B cell (primary cell): ENCODE results near the gene LRP1. TPM values are rescaled to one million over a fixed set of nuclear protein-coding genes. Genes with fewer than 3 reads are reported as not detected.

Experiments
- ATAC-seq: fragments of 200-7000 bp; cut with Tn5 transposase; one replicate; pipeline ENCODE4 v1.10.0; 2021; ENCODE audit warnings: low read depth, mild to moderate bottlenecking, moderate number of reproducible peaks, moderate library complexity
- CTCF ChIA-PET: fragments of 350-600 bp; sonication (Branson Sonifier 250); formaldehyde crosslinking; loops from one replicate; lab custom pipeline; 2021; ENCODE audit warnings: antibody characterized with exemption, inconsistent platforms; lab: Charles Lee
- POLR2A ChIA-PET: fragments of 350-600 bp; sonication (Branson Sonifier 250); formaldehyde crosslinking; loops from one replicate; lab custom pipeline; 2021; ENCODE audit warnings: antibody characterized with exemption; lab: Charles Lee
- DNase-seq: peaks from one replicate; pipeline ENCODE4 v3.0.0; 2013
- H2AFZ ChIP-seq: 2 replicates; pipeline ENCODE4 v1.6.1; 2012; ENCODE audit warnings: mild to moderate bottlenecking, low read depth, low read length; ENCODE audit not compliant: insufficient read depth, poor library complexity, severe bottlenecking
- H3K27ac ChIP-seq, 2 donors: 1 replicate in 1 of 2; 2 replicates in 1 of 2; pipeline ENCODE4 v1.5.1; 2012 to 2013; ENCODE audit warnings: low read length in 2 of 2, mild to moderate bottlenecking in 2 of 2, moderate library complexity in 1 of 2
- H3K27me3 ChIP-seq, 4 experiments: fragments of 200-600 bp in 1 of 4; sonication (generic) in 1 of 4; replicated peaks in 1 of 4; 1 replicate in 2 of 4; 2 replicates in 2 of 4; pipeline versions ENCODE4 v1.6.1 to v1.7.0; 2013 to 2016; ENCODE audit warnings: low read length in 3 of 4, mild to moderate bottlenecking in 2 of 4, mixed read lengths in 1 of 4, moderate library complexity in 1 of 4; ENCODE audit not compliant: insufficient read depth in 4 of 4, control insufficient read depth in 3 of 4; ENCODE audit errors: control extremely low read depth in 1 of 4
- H3K36me3 ChIP-seq, 2 experiments: replicated peaks in 1 of 2; 1 replicate in 1 of 2; 2 replicates in 1 of 2; pipeline versions ENCODE4 v1.6.1 to v1.7.1; 2013; ENCODE audit warnings: low read length in 1 of 2; ENCODE audit not compliant: insufficient read depth in 2 of 2, control insufficient read depth in 1 of 2; ENCODE audit errors: control extremely low read depth in 1 of 2, extremely low read depth in 1 of 2
- H3K4me1 ChIP-seq, 2 donors: fragments of 200-600 bp in 1 of 2; sonication (generic) in 1 of 2; 1 replicate in 1 of 2; 2 replicates in 1 of 2; pipeline versions ENCODE4 v1.5.1 to v1.6.1; 2013 to 2017; ENCODE audit warnings: low read length in 2 of 2; ENCODE audit not compliant: control insufficient read depth in 2 of 2, insufficient read depth in 2 of 2
- H3K4me2 ChIP-seq: replicated peaks from 2 replicates; pipeline ENCODE3; 2012; ENCODE audit warnings: mild to moderate bottlenecking, low read depth, low read length; ENCODE audit not compliant: poor library complexity, severe bottlenecking
- H3K4me3 ChIP-seq, 5 experiments: fragments of 200-600 bp in 1 of 5; sonication (generic) in 1 of 5; 1 replicate in 3 of 5; 2 replicates in 2 of 5; pipeline versions ENCODE4 v1.5.1 to v1.7.0; 2011 to 2016; ENCODE audit warnings: low read length in 4 of 5, mild to moderate bottlenecking in 4 of 5, low read depth in 2 of 5, control low read depth in 1 of 5, moderate library complexity in 1 of 5; ENCODE audit not compliant: insufficient read depth in 1 of 5; ENCODE audit errors: control extremely low read depth in 1 of 5, extremely low read depth in 1 of 5
- H3K79me2 ChIP-seq: fragments of 200-600 bp; sonication (generic); one replicate; pipeline ENCODE4 v1.6.0; 2016; ENCODE audit warnings: low read length; ENCODE audit not compliant: control insufficient read depth, insufficient read depth
- H3K9ac ChIP-seq: fragments of 200-600 bp; sonication (generic); 2 replicates; pipeline ENCODE4 v1.6.1; 2017; ENCODE audit warnings: mild to moderate bottlenecking, low read length, moderate library complexity
- H3K9me3 ChIP-seq, 3 donors: one replicate each; pipeline versions ENCODE4 v1.6.1 to v1.7.1; 2013; ENCODE audit warnings: low read length in 2 of 3; ENCODE audit not compliant: control insufficient read depth in 2 of 3, insufficient read depth in 1 of 3; ENCODE audit errors: control extremely low read depth in 1 of 3
- H4K20me1 ChIP-seq: 2 replicates; pipeline ENCODE4 v1.6.0; 2012; ENCODE audit warnings: mild to moderate bottlenecking, low read length; ENCODE audit not compliant: insufficient read depth, control insufficient read depth, poor library complexity, severe bottlenecking
- H3K27ac Mint-ChIP-seq: one replicate; pipeline ENCODE4 v1.8.0; 2021; ENCODE audit warnings: mixed read lengths
- H3K27me3 Mint-ChIP-seq: one replicate; pipeline ENCODE4 v1.8.0; 2021; ENCODE audit warnings: mixed read lengths
- H3K4me1 Mint-ChIP-seq: one replicate; pipeline ENCODE4 v1.8.0; 2021; ENCODE audit warnings: mixed read lengths
- H3K4me3 Mint-ChIP-seq: one replicate; pipeline ENCODE4 v1.8.0; 2021; ENCODE audit warnings: mixed read lengths
- H3K9me3 Mint-ChIP-seq: one replicate; pipeline ENCODE4 v1.8.0; 2022; ENCODE audit warnings: mixed read lengths; ENCODE audit not compliant: insufficient read depth
- CTCF ChIP-seq: fragments of 200-600 bp; IDR thresholded peaks from one replicate; pipeline ENCODE4 v1.8.0; 2022; ENCODE audit warnings: antibody characterized with exemption, mild to moderate bottlenecking
- EZH2 ChIP-seq: IDR thresholded peaks from 2 replicates; pipeline ENCODE4 v1.6.1; 2012; ENCODE audit warnings: borderline replicate concordance, low read depth, mild to moderate bottlenecking, moderate library complexity, low read length; ENCODE audit not compliant: insufficient read depth, poor library complexity, severe bottlenecking
- WGBS: methylation state at CpG from one replicate; pipeline ENCODE4 v1.1.5; 2013; ENCODE audit warnings: missing lambda C conversion rate; ENCODE audit not compliant: insufficient coverage; 5-methylcytosine and 5-hydroxymethylcytosine counted together
- intact Hi-C: fragments of 100-400 bp; cut with micrococcal nuclease; formaldehyde crosslinking; loops from one replicate; pipeline ENCODE4 v1.10.0; 2022
- polyA plus RNA-seq: library from polyadenylated mRNA; depleted of rRNA; stranded (reverse); fragments of >200 nt; gene quantifications from 2 replicates; pipeline ENCODE4 v1.2.3, GENCODE V29; 2012
- total RNA-seq, 2 donors: library from RNA; stranded (reverse); fragments of 120-200 nt in 1 of 2; gene quantifications; 1 replicate in 1 of 2; 2 replicates in 1 of 2; pipeline versions ENCODE4 v1.2.3 to v1.2.4, GENCODE V29; 2013 to 2022

Gene LRP1
- total and polyA plus RNA-seq, 2 donors (not counting 1 experiment from before 2014, with no cell fraction given): 2.0 to 4.1 TPM

- ATAC-seq (no peak), DNase-seq (no peak)
- WGBS: 93% methylated on average over 19 of the region's 19 CpGs
- Histone ChIP-seq H3K27ac (no peak overlapping the region), H3K4me3 (no peak overlapping the region), H3K4me2 (no peak overlapping the region), H3K27me3 (no peaks in the 10 kb centered on the region), H3K9ac (no peak overlapping the region), H3K79me2 (no peaks in the 10 kb centered on the region), H3K9me3 (no peaks in the 10 kb centered on the region), H4K20me1 (no peaks in the 10 kb centered on the region), H3K36me3 (no peaks in the 10 kb centered on the region), H3K4me1 (no peaks in the 10 kb centered on the region), H2AFZ (no peak overlapping the region)
- Mint-ChIP-seq H3K9me3 (no peaks in the 10 kb centered on the region), H3K4me3 (no peak overlapping the region), H3K4me1 (no peaks in the 10 kb centered on the region), H3K27ac (no peak overlapping the region), H3K27me3 (no peaks in the 10 kb centered on the region)
- ChIA-PET CTCF (interaction anchor here (1.5 kb wide), 1 partner anchor 10 kb away, joined by 3 read pairs; no protein-coding TSS in a partner anchor), POLR2A (no interaction called here)
- no peak for TF ChIP-seq CTCF
- no peak for TF ChIP-seq EZH2
- intact Hi-C loops: no loop called here
Observed at GRCh38 chr12:57193706-57194245, 65.5 kb downstream of the LRP1 start.

- intact Hi-C loops: no loop called here
- Histone ChIP-seq H3K9me3 (no peaks in the 10 kb centered on the region), H3K27ac (no peak overlapping the region), H3K9ac (no peak overlapping the region), H4K20me1 (no peaks in the 10 kb centered on the region), H2AFZ (no peak overlapping the region), H3K27me3 (no peaks in the 10 kb centered on the region), H3K36me3 (no peaks in the 10 kb centered on the region), H3K4me1 (no peaks in the 10 kb centered on the region), H3K79me2 (no peaks in the 10 kb centered on the region), H3K4me2 (no peak overlapping the region), H3K4me3 (no peak overlapping the region)
- no peak for DNase-seq
- ChIA-PET CTCF (interaction anchor here (1.5 kb wide), 1 partner anchor 11 kb away, joined by 3 read pairs; no protein-coding TSS in a partner anchor), POLR2A (no interaction called here)
- no peak overlapping the region for H3K27ac Mint-ChIP-seq
- whole genome bisulfite sequencing: 92% methylated on average over 18 of the region's 18 CpGs
- H3K27me3 Mint-ChIP-seq: no peaks in the 10 kb centered on the region
- ATAC-seq: no peak
- H3K4me3 Mint-ChIP-seq: no peak overlapping the region
- H3K4me1 Mint-ChIP-seq: no peaks in the 10 kb centered on the region
- no peaks in the 10 kb centered on the region for H3K9me3 Mint-ChIP-seq
- TF ChIP-seq EZH2: no peak
- no peak for TF ChIP-seq CTCF
Observed at GRCh38 chr12:57194253-57194652, 66.0 kb downstream of the LRP1 start.
